Fibroblast of the aortic adventitia (primary cell): ENCODE data around the gene AUTS2. TPM values are rescaled to one million over a fixed set of nuclear protein-coding genes. Genes with fewer than 3 reads are reported as not detected.

Experiments used
- DNase-seq: peaks from one replicate; pipeline ENCODE4 v3.0.0-alpha.2; 2010; ENCODE audit warnings: low read depth
- H3K4me3 ChIP-seq: 2 replicates; pipeline ENCODE4 v1.5.1; 2011; ENCODE audit warnings: low read depth, mild to moderate bottlenecking, control low read depth, low read length, moderate library complexity
- total RNA-seq: library from RNA; depleted of rRNA; stranded (reverse); fragments of >200 nt; gene quantifications from 2 replicates; pipeline ENCODE4 v1.2.3, GENCODE V29; 2012; ENCODE audit warnings: low replicate concordance
- TF ChIP-seq, protein P1 (sequence below): IDR thresholded peaks from 2 replicates; pipeline ENCODE4 v1.5.1; 2011; ENCODE audit warnings: mild to moderate bottlenecking, low read length, control low read depth, inconsistent platforms; ENCODE audit not compliant: insufficient read depth

AUTS2 gene
- total RNA-seq, 1 donor: 10.7 TPM

DNA sequence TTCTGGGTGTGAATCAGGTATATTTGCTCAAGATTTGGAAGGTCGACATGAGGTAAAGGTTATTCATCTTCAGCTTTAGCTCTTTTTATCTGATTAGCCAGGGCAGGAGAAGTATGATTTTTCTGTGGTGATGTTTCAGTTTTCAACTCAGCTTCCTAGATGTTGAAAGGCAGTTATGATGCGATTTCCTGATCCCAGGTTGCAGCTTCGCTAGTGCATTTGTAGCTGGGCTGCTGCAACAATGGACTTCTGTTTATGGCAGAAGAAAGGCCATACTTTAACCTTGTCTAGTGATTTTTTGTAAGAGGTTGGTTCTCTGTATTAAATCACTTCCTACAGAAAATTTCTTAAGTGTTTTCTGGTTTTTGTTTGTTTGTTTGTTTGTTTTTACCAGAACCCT, 619.3 kb downstream of the AUTS2 start:
- DNase-seq: no peak
- H3K4me3 ChIP-seq: no peak overlapping the region

DNA sequence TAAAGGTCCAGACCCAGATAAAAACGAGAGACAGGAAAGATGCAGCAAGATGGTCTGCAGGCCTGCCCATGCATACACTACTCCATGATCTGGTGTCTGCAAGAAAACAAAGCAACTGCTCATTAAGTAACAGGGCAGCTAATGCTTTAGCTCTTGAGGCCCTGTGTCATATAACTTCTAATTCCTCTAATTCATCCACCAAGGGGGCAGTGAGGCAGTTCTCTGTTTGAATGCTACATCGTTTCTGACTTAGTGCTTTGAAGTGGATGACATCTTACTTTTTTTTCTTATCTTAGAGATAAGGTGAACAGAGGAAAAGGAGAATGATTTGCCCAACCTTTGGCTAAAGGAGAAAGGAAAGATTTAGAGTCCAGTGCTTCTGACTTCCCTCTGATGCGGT, 619.7 kb downstream of the AUTS2 start:
- no peak overlapping the region for H3K4me3 ChIP-seq
- DNase-seq: no peak
- TF ChIP-seq, protein P1, sequence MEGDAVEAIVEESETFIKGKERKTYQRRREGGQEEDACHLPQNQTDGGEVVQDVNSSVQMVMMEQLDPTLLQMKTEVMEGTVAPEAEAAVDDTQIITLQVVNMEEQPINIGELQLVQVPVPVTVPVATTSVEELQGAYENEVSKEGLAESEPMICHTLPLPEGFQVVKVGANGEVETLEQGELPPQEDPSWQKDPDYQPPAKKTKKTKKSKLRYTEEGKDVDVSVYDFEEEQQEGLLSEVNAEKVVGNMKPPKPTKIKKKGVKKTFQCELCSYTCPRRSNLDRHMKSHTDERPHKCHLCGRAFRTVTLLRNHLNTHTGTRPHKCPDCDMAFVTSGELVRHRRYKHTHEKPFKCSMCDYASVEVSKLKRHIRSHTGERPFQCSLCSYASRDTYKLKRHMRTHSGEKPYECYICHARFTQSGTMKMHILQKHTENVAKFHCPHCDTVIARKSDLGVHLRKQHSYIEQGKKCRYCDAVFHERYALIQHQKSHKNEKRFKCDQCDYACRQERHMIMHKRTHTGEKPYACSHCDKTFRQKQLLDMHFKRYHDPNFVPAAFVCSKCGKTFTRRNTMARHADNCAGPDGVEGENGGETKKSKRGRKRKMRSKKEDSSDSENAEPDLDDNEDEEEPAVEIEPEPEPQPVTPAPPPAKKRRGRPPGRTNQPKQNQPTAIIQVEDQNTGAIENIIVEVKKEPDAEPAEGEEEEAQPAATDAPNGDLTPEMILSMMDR: no peak

More for the DNA sequence above, 619.3 kb downstream of the AUTS2 start:
- TF ChIP-seq, protein P1: no peak

DNA sequence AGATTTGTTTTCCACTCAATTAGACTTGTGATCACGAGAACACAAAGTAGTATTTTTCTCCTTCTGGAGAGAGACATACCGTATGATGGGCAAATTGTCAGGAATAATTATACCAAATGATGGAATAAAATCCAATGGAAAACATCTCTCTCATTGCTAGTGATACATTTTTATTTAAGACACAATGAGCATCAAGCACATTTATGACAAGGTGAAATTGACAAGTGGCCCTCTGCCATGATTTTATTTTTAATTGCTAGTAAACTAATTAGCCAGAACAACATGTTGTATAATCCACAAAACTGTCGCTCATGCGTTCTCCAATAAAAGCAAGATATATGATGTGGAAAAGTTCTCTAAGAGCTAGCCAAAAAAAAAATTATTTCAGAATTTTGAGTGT, 620.8 kb downstream of the AUTS2 start:
- no peak for DNase-seq
- TF ChIP-seq, protein P1: no peak
- H3K4me3 ChIP-seq: no peak overlapping the region

DNA sequence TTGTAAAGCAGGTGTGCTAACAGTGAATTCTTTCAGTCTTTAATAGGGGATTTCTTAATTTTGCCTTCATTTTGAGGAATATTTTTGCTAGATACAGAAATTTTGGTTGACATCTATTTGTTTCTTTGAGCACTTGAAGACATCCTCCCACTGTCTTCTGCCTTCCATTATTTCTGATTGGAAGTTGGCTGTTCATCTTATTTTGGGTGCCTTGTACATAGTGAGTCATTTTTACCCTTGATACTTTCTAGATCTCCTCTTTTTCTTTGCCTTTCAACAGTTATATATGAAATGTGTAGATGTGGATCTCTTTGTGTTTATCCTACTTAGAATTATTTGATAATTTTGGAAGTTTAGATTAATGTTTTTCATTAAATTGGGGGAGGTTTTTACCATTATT, 631.0 kb downstream of the AUTS2 start:
- no peak overlapping the region for H3K4me3 ChIP-seq
- DNase-seq: no peak
- TF ChIP-seq, protein P1: no peak

DNA sequence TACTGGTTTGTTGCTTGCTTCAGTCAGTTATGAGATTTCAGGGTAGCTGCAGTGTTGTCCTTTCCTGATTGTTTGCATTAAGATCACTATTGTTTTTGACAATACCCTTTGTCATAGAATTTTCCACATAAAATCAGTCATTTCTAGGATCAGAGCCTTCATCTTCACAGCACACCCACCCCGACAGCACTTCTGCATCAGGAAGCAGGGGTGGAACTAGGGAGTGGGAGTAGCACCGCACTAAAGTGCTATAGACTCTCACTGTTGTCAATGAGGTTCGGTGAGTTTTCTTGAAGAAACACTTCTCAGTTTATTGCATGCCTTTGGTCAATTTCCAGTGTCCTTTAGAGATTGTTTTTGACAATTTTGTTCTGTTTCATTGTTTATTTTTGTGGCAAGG, 632.5 kb downstream of the AUTS2 start:
- no peak for DNase-seq
- H3K4me3 ChIP-seq: no peak overlapping the region
- TF ChIP-seq, protein P1: no peak

DNA sequence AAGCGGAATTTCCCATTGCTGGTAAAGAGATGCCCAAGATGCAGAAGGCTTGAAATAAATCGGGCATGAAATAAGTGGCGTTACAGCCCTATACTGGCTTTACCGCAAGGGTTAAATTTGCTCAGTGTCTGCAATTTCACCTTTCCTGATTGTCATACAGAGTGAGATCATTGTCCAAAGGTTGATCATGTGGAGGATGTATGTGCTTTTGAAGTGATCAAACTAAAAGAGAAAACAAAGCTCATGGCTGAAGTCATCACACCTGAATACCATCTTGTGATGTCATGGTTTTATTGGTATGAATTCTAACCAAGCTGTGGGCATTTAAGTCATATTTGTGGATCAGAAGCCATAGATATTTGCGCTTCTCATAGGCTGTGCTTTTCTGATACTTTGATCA, 635.5 kb downstream of the AUTS2 start:
- no peak for DNase-seq
- TF ChIP-seq, protein P1: no peak
- H3K4me3 ChIP-seq: no peak overlapping the region

DNA sequence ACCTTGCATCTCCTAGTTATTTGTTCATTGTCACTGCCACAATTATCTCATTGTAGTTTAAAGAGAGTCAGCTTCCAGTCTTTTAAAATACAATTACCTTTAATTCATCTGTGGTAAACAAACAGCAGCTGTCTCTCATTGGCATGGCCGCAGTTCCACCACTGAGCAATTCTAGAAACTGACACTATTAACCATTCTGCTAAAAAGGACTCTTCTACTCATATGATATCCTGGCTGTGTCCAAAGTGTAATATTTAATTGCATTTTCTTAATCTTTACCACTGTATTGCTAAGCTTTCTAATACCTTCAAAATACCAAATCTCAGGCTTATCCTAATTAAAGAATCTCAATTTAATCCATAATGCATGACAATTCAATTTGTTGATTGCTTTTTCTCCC, 639.0 kb downstream of the AUTS2 start:
- no peak overlapping the region for H3K4me3 ChIP-seq
- TF ChIP-seq, protein P1: no peak
- DNase-seq: no peak
